HG03575 (cell line): Measurements from ENCODE around the gene ANKRD44.

Experiments
- ATAC-seq: cut with Tn5 transposase; IDR thresholded peaks from one replicate; pipeline ENCODE4 v1.9.1; 2021; ENCODE audit not compliant: unreplicated experiment, insufficient number of reproducible peaks, low FRiP score; ENCODE audit errors: extremely low read depth

The ANKRD44 gene

DNA sequence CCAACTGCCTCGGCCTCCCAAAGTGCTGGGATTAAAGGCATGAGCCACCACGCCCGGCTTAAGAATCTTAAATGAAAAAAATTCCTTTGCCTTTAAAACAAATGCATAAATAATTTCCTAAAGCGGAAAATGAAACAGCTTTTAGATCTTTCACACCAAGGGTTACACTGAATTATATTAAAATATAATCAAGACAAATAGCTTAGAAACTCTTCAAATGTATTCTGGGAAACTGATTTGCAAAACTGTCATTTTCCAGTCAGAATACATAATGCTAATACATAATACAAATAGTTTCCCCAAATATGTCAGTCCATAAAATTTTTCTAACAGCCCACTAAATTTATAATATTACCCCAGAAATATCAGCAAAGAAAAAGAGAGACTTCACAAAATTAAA, 315.8 kb downstream of the ANKRD44 start:
- ATAC-seq: no peak

DNA sequence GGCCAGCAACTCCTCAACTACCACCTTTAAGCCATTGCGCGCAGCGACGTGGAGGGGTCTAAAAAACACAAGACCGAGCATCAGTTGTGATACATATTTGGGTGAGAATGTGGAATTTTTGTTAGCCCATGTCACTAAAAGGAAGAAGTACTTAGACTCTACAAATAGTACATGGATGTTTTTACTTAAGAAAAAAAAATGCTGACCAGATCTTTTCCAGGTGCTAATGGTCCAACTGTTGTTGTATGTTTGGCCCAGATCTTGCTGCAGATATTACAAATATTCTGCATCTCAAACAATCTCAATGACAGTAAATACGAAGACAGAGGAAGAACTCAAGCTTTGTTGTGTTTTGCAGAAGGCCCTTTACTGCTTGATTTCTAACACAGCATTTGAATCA, 317.0 kb downstream of the ANKRD44 start:
- no peak for ATAC-seq

DNA sequence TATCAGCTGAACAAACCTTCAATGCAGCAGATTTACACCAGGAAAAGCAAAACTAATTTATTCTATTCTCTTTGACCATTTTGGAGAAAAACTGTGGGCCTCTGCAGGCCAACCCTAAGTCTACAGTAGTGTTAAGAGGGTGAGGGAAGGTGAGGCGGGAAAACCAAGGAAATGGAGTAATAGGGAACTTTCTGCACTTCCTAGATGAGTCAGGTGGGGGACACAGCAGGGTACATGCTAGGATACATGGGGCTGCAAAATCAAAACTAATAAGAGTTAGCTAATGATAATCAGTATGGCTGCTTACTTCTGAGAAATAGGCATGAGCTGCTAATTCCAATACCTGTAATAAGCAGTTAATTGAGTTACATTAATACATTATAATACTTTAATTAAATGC, 318.1 kb downstream of the ANKRD44 start:
- ATAC-seq: no peak

DNA sequence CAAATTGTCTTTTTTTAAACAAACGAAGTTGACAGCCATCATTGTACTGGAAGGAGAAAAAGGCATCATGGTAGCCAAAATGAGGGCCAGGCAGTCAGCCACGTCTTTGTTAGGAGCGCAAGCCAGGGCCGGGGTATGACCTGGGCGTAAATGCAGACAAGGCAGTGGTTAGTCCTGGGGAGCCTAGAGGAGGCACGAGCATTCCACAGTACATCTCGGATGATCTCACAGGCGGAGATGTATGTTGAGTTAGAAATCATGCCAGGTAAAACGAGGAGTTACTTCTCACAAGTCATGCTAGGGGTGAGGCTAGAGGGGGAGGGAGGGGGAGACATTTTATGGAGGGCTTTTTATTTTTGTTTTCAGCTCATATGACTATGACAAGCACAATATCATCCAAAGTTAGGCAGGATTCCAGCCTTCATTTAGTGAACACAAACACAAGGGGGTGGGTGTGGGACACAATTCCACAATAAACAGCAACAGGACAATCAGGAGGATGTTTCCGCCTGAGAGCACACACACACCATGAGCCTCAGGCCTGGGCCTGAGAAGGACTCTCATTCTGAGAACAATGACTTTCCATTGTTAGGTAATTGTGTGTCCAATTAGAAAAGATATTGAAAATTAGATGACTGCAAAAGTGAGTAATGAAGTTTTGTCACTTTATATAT, 319.7 kb downstream of the ANKRD44 start:
- ATAC-seq: no peak

DNA sequence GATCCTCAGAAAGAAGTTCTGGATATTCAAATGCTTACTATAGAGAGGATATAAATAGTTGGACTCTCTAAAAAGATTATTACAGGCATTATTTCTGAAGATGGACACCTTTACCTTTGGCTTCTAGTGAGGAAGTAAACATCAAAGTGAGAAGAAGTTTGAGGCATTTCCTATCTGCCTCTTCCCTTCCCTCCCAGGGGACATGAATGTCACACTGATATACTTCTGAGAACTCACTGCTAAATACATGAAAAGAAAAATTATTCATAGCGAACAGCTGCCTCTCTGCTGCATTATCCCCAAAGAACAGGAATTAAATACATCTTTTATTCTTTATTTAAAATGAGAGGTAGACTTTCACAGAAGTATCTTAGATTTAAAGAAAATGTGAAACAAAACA, 320.5 kb downstream of the ANKRD44 start:
- no peak for ATAC-seq

GRCh38 chr2:196989496-196989895, 321.1 kb downstream of the ANKRD44 start:
- ATAC-seq: no peak

DNA sequence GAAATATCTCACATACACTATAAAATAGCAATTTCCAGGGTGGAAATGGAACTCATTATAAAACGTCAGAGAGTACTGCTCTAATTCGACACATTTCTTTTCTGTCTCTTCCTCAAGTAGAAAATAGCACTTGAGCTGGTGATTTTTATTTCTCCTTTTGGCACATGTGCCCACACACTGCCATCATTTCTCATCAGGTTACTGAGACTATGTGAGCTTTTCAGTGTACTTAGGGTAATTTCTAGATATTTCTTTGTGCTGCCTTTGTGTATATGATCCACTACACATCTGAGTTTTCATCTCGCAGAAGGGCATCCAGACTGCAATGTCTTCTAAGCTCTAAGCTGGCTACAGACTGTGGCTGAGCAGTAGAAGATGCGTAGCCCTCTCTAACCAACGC, 321.9 kb downstream of the ANKRD44 start:
- no peak for ATAC-seq

DNA sequence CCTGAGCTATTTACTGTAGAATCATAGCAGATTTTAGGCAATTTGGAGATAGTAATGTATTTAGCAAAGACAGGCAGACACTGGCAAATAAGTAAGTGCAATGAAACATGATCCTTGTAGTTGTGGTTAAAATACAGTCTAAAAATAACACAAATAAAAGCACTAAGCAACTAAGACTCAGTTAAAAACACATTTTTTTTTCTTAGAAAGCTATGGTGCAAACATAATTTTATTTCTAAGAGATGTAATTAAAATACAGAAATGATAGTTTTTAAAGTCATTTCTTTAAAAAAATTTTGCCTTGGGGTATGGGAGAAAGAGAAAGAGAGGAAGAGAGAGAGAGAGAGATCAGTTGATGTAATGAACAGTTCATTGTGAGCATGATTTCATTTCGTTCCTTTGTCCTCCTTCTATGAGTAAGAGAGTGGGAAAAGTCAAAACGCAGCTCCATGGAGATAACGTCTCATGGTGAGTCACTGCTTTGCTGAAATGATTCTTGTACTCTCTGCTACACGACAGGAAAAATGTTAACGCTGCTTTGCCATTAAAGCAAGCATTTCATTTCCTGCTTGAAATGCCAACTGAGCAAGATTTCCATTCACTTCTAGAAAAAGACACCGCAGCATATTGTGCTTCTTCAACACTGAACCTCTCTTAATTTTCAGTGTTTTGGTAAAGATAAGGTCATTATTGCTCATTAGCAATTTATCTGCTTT, 322.8 kb downstream of the ANKRD44 start:
- ATAC-seq: no peak

DNA sequence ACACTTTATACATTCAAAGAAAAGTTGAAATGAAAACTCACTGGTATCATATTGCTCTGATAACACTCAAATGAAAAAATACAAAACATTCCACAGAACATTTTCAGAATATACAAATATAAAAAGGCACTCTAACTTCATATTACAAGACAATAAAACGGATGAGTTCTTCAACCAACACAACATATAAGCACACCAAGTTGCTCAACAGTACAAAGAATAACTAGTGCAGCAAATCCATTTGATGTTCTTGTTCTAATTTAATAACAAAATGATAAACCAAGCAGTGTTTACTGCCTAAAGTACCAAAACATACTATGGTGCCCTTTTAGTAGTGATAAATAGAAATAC, 323.3 kb downstream of the ANKRD44 start:
- ATAC-seq: no peak

GRCh38 chr2:196985511-196986183, 324.9 kb downstream of the ANKRD44 start:
- ATAC-seq: no peak

DNA sequence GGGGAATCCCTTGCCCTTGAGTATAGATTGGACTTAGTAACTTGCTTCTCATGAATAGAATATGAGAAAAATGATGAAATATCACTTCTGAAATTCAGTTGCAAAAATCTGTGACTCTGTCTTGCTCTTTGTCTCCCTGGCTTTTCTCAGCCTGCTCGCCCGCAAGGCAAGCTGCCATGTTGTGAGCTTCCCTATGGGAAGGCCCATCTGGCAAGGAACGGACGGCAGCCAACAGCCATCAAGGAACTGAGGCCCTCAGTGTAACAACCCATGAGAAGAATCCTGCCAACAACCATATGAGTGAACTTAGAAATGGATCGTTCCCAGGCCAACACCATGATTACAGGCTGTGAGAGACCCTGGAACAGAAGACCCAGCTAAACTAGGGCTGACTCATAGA, 325.7 kb downstream of the ANKRD44 start:
- no peak for ATAC-seq

- ATAC-seq: no peak
Measured at GRCh38 chr2:196983934-196984333, 326.6 kb downstream of the ANKRD44 start.

DNA sequence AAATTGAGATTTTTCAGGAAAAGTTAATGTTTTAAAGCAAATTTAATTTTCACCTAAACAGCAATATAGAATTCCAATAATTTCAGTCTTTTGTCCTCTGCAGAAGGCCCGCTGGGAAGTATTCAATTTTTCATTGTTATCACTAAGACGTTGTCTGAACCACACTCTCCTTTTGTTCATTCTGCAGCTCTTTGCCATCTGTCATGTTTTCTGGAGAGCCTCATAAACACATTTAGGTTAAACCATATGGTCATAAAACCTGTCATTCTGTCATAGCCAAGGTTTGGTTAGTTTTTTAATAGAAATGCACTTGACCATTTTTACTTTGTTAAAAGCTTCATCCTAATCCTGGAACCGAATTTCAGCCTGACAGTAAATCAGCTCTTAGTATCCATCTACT, 330.1 kb downstream of the ANKRD44 start:
- ATAC-seq: no peak

DNA sequence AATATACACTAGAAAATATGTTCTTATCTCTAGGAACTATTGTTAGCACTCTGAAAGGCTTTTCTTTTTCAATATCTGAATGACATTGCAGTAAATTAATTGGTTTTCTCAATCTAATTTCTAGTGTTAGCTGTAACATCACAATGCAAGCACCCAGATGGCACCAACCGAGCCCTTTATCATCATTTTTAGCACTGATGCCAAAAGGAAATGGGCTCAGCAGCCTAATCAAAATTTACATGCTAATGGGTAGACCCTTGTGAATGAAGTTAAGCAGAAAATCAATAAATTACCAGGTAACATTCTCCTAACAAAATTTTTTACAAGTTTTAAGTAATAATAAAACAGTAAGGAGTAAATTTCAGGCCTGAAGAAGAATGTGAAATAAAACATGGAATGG, 330.6 kb downstream of the ANKRD44 start:
- no peak for ATAC-seq

GRCh38 chr2:196977507-196977906, 333.1 kb downstream of the ANKRD44 start:
- no peak for ATAC-seq

GRCh38 chr2:196974970-196975369, 335.6 kb downstream of the ANKRD44 start:
- no peak for ATAC-seq

DNA sequence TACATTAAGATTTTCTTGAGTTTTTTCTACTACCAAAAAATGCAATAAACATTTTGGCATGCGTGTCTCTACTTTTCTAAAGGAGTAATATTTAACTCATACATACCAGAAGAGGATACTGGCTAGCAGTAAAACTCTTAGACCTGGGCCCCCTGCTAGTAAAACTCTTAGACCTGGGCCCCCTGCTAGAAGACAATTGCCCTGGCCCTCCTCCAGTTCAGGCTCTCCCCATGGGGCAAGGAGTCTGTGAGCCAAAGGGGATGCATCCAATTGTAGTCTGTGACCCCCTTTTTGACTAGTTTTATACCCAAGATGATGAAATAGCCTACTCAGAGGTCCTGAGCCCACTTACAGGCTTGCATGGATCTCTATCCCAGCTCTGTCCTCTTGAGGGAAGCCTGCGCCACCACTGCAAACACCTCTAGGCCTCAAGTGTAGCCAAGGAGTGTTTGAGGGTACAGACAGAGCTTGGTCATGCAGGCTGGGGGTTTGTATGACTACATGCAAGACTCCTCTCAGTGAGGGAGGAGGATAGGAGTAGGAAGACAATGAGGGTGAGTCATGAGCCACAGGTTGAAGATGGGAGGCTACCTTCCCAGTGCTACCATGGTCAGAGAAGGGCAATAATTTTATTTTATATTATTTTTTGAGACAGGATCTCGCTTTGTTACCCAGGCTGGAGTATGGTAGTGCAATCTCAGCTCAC, 338.9 kb downstream of the ANKRD44 start:
- ATAC-seq: no peak

GRCh38 chr2:196970099-196970498, 340.5 kb downstream of the ANKRD44 start:
- ATAC-seq: no peak

DNA sequence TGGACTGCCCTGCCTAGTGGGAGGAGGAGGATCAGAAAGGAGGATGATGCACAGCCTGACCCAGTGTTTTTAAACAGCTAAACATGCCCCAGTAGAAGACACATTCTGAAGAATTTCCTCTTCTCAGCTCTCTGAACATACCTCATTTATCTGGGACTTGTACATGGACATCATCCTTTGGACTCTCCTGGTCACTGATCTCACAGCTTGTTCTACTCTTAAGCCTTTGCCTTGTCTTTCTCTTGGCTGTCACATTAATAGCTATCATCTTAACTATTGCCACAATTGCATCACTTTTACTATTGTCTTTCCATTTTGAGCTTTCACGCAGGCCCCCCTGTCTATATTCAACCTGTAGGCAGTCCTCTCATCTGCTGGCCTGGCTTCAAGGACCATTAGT, 342.1 kb downstream of the ANKRD44 start:
- no peak for ATAC-seq

- no peak for ATAC-seq
Measured at GRCh38 chr2:196967775-196968174, 342.8 kb downstream of the ANKRD44 start.
